Frontal cortex (tissue), 4 donors: Measurements from ENCODE around the gene ROBO1. TPM values are rescaled to one million over a fixed set of nuclear protein-coding genes. Genes with fewer than 3 reads are reported as not detected.
A peak's percentile ranks its signal among the peaks of the same experiment; 100 is the strongest.

Source experiments
- DNase-seq, 2 donors: peaks; one replicate each; pipeline ENCODE4 v3.0.0; 2012; ENCODE audit warnings: low spot score in 2 of 2
- FAIRE-seq: peaks from 2 replicates; lab custom pipeline; 2012; peaks lifted over from hg19 to GRCh38; lab: Jason Lieb, UNC
- total RNA-seq: library from RNA; depleted of rRNA; stranded (reverse); fragments of >200 nt; gene quantifications from one replicate; pipeline ENCODE4 v1.2.3, GENCODE V29; 2014
- donor health status: control.
- donor health status: control.
- donor health status: control.

ROBO1 gene
- total RNA-seq, 1 donor from 2014 or later, result 296 TPM

DNA sequence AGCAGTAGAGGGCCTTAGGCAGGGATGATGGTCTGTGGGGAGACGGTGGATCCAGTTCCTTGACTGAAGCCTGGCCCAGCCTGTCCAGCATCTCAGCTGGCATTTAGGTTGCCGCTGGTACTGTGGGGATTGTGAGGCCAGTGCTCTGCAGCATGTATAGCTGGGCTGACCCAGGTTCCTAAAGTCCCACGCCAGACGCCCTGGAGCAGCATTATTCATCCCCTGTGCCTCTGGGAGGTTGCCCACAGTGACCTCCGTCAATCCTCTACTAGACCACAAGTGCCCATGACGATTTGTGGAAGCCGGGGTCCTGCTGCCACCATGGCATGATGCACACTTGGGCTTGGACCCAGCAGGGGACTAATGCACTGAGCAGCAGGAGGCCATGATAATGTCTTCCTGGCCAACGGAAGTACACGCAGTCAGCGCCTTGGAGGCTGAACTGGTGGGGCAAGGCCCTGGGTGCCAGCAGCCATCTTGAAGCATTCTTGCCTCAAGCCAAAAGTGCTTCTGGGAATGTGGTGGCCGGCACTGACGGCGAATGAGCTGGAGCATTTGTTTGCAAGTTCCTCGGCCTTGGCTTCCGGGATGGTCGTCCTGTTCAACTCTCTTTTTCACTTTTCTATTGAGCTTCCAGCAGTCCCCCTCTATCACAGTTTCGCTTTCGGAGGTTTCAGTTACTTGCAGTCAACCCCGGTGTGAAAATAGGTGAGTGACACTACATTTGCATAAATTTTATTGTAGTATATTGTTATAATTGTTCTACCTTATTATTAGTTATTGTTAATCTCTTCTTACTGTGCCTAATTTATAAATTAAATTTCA, 949.4 kb downstream of the ROBO1 start:
- no peak for DNase-seq
- no peak for FAIRE-seq

DNA sequence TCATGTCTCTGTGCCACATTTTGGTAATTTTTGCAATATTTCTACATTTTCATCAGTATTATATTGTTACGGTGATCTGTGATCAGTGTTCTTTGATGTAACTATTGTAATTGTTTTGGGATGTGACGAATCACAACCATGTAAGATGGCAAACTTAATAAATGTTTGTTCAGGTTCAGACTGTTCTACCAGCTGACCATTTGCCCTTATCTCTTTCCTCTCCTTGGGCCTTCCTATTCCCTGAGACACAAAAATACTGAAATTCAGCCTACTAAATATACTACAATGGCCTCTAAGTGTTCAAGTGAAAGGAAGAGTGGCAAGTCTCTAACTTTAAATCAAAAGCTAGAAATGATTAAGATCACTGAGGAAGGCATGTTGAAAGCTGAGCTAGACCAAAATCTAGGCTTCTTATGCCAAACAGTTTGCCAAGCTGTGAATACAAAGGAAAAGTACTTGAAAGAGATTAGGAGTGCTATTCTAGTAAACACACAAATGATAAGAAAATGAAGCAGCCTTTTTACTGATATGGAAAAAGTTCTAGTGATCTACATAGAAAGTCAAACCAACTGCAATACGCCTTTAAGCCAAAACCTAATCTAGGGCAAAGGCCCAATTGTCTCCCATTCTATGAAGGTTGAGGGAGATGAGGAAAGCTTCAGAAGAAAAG, 952.8 kb downstream of the ROBO1 start:
- FAIRE-seq (no peak), DNase-seq (no peak)

DNA sequence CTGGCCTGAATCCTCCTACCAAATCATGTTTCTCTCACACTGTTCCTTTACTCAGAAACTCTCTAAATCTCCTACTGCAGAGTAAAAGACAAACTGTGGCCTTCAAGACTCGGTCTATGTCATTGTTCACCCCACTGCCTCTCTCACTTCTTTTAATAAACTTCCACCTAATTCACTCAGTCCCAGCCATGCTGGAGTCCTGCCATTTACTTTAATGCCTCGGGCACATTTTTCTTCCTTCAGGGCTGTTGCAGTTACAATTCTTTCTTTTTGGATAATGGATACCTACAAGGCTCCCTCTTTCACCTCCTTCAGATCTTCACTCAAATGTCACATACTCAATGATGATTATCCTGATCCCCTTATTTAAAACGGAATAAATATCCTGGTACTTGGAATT, 955.6 kb downstream of the ROBO1 start:
- DNase-seq (no peak), FAIRE-seq (no peak)

DNA sequence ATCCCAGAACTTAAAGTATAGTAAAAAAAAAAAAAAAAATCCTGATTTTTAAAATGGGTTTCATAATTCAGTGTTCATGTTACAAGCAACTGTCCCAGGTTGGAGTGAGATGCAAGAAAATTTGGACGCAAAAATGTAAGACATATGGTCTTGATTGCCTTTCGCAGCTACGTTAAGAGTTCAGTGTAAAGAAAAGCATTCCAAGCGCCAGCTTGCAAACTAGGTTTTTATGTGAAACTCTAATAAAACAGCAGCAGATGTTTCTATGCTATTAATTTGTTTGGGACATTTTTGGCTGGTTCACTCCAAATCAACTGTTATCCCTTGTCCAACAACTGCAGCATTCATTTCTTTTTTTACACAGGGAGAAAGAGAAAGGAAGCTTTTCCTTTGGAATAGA, 957.8 kb downstream of the ROBO1 start:
- no peak for FAIRE-seq
- DNase-seq, result no peak

DNA sequence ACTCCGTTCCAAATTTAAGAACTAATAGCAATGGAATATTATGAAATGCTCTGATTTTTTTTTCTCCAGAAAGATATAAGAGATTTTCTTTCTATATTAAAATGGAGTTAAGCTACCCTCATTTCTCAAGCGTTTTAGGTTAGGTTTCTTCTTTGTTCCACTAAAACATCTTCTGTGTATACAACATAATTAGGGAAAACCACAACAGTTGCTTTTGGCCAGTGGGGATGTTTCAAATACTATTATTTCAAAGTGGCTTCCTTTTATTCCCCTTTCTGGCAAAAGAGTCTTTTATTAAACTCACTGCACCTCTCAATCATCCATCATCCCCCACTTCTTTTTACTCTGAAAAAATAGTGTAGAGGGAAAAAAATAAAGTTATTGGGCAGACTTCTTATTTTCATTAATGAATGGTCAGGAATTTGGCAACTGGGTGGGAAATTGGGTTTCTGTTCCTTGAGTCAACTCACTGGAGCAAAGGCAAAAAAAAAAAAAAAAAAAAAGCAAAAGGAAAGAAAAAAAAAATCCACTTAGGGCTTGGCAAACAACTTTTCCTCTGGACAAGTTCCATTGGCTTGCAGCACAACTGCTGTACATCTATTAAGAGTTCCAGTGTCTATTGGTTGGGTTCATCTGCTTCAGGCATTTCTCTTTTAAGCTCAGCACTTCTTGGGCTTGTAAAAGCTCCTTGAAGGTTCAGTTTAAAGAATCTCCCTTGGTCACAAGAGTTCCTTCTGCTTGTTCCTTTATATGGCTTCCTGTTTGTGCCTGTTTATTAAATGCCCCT, 963.4 kb downstream of the ROBO1 start:
- DNase-seq (no peak), FAIRE-seq (no peak)

DNA sequence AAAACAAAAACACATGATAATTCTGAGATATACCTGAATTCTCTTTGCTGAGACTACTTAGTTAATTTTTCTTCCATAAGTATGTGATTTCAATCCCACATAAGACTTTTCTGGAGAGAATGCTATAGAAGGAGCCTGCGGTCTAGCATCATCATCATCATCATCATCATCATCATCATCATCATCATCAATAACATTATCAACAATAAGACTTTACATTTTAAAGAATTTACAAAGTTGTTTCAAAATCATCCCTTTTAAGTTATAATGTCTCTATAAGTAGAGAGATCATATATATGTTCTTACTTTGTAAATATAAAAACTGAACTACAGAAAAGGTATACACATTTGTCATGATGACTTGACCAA, 965.3 kb downstream of the ROBO1 start:
- DNase-seq (no peak), FAIRE-seq (peak; percentile 15)

DNA sequence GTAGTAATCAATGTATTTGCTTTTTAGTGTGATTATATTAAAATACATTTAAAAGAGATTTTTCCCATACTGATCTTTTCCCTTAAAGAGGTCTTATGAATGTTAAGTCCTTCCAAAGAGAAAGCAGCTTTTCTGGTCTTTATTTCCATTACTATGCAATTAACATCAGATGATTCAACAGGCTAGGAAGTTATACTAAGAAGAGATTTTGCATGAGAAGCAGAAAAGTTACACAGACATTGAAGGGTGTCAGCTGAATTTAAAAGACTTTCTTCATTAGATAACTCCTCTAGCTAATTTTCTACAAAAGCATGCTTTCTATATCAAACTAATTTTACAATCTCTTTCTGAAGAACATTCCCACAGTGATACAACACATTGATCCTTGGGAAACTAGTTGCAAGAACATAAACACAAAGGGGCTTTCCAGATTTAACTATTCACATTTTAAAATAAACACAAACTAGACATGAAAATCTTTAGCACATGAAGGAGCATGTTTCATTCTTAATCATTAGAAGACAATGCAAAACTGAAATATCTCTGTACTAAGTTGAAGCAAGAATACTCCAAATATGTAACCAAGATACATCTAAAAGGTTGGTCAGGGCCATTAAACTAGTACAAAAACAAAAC, 965.8 kb downstream of the ROBO1 start:
- DNase-seq, result no peak
- FAIRE-seq, result no peak

DNA sequence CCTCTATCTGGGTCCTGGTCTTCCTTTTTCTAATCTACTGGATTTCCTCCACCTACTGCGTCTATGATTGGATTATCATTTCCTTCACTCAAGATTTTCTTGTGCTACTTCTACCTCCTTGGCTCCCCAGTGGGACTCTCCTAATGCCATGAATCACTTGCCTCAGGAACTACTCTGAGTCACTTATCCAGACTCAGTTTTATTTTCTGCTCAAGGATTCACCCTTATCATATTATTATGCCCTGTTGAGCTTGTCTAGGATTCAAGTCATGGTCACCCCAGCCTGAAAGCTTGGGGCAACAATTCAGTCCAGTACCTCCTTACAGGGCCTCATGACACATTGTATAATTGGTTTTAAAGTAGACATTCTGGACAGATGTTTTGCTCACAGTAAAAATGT, 968.1 kb downstream of the ROBO1 start:
- FAIRE-seq, result no peak
- DNase-seq, result no peak

DNA sequence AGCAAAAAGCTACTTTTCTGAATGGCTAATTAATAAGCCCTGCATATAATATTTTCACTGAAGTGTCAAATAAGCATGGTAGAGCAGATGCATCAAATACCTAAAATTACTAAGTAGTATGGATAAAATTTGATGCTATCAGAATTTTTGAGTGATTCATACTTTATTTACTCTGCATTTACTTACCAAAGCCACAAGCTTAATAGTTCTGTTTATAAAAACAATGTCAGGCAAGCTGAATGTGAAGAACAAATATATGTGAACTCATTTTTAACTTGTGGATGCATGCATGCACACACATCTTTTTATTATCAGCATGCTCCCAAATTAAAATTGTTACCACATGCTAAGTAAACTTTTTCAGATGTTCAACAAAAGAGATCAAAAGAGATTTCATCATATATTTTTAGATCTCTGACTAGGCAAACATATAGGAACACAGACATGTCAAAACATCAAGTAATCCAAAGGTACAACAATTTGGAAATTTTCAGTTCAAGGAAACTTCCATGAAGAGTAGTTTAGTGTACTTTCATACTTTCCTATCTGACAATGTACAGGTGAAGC, 969.4 kb downstream of the ROBO1 start:
- DNase-seq, result no peak
- no peak for FAIRE-seq

DNA sequence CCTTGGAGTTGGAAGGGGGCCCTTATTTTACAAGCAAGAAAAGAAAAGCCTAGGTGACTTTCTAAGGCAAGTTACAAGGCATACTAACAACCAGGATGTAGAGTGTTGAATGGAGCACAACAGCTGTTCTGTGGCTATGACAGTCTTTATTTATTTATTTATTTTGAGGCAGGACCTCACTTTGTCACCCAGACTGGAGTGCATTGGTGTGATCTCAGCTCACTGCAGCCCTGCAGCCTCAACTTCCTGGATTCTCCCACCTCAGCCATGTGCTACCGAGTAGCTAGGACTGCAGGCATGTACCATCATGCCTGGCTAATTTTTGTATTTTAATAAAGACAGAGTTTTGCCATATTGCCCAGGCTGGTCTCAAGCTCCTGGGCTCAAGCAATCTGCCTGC, 973.4 kb downstream of the ROBO1 start:
- FAIRE-seq, result no peak
- DNase-seq, result no peak

DNA sequence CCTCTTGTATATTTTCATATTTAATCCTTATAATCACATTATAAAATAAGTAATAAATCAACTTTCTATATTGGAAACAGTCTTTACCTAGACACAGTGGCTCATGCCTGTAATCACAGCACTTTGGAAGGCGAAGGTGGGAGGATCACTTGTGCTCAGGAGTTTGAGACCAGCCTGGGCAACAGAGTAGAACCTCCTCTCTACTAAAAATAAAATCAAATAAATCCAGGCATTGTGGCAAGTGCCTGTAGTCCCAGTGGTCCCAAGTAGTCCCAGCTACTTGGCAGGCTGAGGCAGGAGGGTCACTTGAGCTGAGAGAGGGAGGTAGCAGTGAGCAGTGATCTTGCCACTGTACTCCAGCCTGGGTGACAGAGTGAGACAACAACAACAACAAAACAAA, 975.1 kb downstream of the ROBO1 start:
- FAIRE-seq, result no peak
- DNase-seq, result no peak

DNA sequence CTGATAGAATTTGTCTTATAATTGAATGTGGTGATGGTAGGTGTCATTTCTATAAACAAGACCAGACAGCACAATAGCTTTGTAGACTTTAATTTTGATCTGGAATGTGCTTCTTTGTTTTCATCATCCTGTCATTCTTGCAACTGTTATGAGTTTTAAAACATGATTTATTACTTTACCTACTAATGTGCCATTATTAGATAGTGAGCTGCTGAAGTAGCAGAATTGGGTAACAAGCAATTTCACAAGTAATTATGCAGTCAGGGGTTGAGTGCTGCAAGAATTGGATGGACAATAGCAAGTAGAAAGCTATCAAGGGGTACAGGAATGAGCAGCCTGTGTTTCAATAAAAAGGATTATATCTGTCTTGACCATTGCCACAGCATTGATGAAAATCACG, 975.6 kb downstream of the ROBO1 start:
- no peak for FAIRE-seq
- DNase-seq, result no peak

DNA sequence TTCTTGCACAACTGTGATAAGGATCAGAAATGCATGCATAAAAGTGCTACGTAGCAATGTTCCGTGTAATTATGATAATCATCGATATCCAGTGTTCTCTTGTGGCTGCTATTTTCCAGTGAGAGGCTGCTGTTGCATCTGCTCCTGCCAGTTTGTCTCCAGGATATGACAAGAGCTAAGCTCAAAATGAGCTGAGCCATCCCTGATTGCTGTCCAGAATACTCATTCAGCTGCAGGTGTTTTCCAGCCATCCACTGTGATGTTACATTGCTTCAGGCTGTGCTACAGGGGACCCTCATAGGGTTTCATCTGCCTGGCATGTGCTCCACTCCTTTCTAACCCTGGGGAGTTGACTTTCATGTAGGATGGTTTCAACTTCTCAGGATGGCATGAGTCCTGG, 976.0 kb downstream of the ROBO1 start:
- no peak for FAIRE-seq
- no peak for DNase-seq

DNA sequence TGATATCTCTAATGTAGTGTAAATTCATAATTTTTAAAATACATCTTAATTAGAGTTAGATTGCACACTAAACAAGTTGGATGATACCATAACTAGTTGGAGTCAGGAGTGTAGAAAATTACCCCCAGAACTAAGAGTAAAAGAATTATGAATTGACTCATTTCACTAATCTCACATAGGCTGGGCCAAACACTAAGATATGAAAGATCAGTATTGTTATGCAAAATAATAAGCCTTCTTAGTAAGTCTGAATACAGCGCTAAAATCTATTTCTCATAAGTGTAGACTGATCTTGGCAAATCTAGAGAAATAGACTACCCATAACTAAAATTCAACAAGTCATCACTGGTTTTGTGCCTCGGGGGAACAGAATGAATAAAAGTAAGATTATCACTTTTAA, 979.0 kb downstream of the ROBO1 start:
- FAIRE-seq (peak; percentile 10), DNase-seq (no peak)

DNA sequence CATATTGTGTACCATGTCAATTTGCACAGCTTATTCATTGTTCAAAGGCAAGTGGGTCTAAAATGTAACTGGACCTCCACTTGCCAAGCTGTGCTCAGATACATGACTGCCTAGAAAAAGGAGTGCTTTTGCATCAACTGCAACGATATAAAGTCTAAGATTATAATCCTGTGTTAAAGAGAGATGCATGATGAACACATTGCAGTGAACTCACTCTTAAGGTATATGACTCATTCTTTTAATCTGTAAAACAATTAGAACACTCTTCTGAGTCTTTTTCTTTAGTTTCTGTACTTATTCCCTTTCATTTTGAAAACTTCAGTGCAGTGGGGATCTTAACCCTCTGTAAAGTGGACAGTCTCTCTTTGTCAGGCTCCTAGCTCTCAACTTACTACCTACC, 982.8 kb downstream of the ROBO1 start:
- DNase-seq (no peak), FAIRE-seq (no peak)

DNA sequence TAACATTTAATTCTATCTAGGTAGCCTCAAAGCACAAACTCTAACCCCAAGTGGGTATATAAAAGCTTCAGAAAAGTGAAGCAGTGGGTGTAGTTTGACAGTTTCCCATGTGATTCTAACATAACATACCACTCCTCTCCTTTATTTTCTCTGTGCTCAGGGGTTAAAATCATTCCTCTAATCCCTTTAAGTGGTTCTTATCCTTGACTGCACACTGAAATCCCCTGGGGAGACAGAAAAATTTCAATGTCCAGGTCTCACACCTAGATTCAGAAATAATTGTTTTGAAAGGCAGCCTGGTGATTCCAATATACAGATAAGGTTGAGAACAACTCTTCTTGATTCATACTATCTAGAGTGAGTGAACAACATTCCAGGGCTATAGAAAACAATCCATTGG, 986.4 kb downstream of the ROBO1 start:
- DNase-seq (no peak), FAIRE-seq (no peak)

DNA sequence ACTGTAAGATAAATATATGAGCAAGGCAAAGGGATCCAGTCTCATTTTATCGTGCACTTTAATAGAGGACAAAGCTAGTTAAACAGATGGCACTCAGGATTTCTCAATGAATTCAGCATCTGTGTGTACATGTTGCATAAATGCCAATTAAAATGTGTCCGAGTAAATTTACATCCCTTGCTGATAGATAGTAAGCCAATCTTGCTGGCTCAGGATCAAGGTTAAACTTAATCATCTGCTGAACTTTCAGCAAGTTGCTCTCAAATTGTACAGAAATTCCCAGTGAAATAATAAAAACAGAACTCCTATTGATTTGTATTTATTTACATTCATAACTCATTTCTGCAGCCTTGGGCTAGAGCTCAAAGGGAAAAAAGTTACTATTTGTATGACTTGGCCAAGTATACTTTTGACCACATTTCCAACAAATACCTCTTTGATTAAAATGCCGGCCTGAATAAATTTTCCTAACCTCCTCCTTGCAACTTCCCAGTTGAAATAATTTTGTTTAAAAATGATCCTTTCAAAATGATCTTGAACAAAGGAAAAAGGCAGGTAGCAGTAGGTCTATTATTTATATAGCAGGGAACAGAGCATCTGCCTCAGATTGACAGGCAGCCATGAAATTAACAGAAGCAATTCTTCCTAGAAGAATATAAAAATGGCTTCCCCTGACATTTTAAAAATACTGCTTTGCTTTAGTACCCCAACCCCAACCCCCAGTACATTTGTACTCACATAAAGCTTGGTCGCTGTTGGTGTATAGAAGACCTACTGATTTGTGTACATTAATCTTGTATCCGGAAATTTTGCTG, 1001.9 kb downstream of the ROBO1 start:
- no peak for DNase-seq

DNA sequence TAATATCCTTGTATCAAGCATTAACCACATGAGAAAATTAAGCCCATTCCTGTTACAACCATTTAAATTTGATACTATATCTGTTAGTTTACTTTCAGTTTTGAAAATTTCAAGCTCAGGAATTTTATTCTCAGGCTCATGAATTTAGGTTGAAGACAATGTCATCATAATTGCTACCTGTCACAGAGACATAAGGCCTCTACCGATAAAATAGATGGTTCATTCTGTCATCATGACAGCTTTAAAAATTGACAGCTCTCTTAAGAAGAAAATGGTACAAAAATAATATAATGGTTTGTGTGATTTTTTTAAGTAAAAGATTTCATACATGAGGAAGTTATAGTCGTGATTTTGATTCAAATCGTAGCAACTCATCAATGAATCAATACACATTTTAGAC, 1003.2 kb downstream of the ROBO1 start:
- FAIRE-seq, result peak; percentile 36

More for the DNA sequence above, 1001.9 kb downstream of the ROBO1 start:
- no peak for FAIRE-seq

DNA sequence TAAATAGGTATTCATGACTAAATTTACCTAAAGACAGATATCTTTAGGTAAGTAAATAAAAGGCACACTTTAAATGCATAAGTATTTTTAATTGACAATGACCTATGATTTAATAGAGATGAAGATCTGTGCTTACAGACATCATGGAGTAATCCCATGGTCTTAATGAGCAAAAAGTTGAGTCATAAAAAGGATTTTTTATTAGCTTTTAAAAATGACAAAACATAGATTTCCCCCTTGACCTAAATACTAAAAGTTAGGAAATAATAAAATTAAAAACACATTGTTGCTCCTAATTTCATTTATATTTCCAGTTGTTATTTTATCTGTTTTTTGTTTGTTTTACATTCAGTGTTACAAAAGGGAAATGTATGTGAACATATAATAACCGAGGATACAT, 1005.7 kb downstream of the ROBO1 start:
- no peak for DNase-seq
- FAIRE-seq, result peak; percentile 72

More for the DNA sequence above, 1003.2 kb downstream of the ROBO1 start:
- DNase-seq, result no peak
